GM19240 (cell line): ENCODE data around the gene RTN1.
A peak's percentile ranks its signal among the peaks of the same experiment; 100 is the strongest.
"Not testable (repeated sequence)": the region's sequence is repeated elsewhere in the genome, so short reads cannot be mapped to it uniquely, and the experiment has no call there.

Source experiments
- DNase-seq: peaks from one replicate; pipeline ENCODE4 v3.0.0; 2011; ENCODE audit warnings: low spot score; ENCODE audit not compliant: insufficient read length

RTN1 gene

GRCh38 chr14:59704054-59704645, 166.4 kb downstream of the RTN1 start:
- no peak for DNase-seq

- no peak for DNase-seq
Measured at GRCh38 chr14:59699442-59699841, 171.1 kb downstream of the RTN1 start.

GRCh38 chr14:59698793-59699192, 171.8 kb downstream of the RTN1 start:
- DNase-seq = no peak

- no peak for DNase-seq
Measured at GRCh38 chr14:59695198-59695597, 175.4 kb downstream of the RTN1 start.

GRCh38 chr14:59691266-59691665, 179.3 kb downstream of the RTN1 start:
- no peak for DNase-seq

- DNase-seq = no peak
Measured at GRCh38 chr14:59690426-59690825, 180.2 kb downstream of the RTN1 start.

- DNase-seq = peak; percentile 29
Measured at GRCh38 chr14:59688224-59689170, 182.1 kb downstream of the RTN1 start.

GRCh38 chr14:59687663-59688062, 182.9 kb downstream of the RTN1 start:
- DNase-seq = no peak

- DNase-seq = no peak
Measured at GRCh38 chr14:59679872-59680271, 190.7 kb downstream of the RTN1 start.

- no peak for DNase-seq
Measured at GRCh38 chr14:59678352-59678751, 192.2 kb downstream of the RTN1 start.

- DNase-seq = no peak
Measured at GRCh38 chr14:59677771-59678231, 192.8 kb downstream of the RTN1 start.

GRCh38 chr14:59675394-59675793, 195.2 kb downstream of the RTN1 start:
- no peak for DNase-seq

GRCh38 chr14:59664741-59665140, 205.8 kb downstream of the RTN1 start:
- no peak for DNase-seq

GRCh38 chr14:59657769-59658168, 212.8 kb downstream of the RTN1 start:
- DNase-seq = no peak

GRCh38 chr14:59656473-59656872, 214.1 kb downstream of the RTN1 start:
- DNase-seq = no peak

- DNase-seq = not testable (repeated sequence)
Measured at GRCh38 chr14:59654131-59654530, 216.4 kb downstream of the RTN1 start.

GRCh38 chr14:59646832-59647231, 223.7 kb downstream of the RTN1 start:
- not testable (repeated sequence) for DNase-seq

GRCh38 chr14:59638885-59639284, 231.7 kb downstream of the RTN1 start:
- DNase-seq = no peak

GRCh38 chr14:59634617-59635016, 236.0 kb downstream of the RTN1 start:
- no peak for DNase-seq

GRCh38 chr14:59633486-59633885, 237.1 kb downstream of the RTN1 start:
- no peak for DNase-seq

GRCh38 chr14:59632381-59632780, 238.2 kb downstream of the RTN1 start:
- DNase-seq = peak; percentile 30

- DNase-seq = no peak
Measured at GRCh38 chr14:59631237-59631636, 239.3 kb downstream of the RTN1 start.
